Measurements from ENCODE around the gene TFPT.
"Not testable (repeated sequence)": the region's sequence is repeated elsewhere in the genome, so short reads cannot be mapped to it uniquely, and the experiment has no call there.

The TFPT gene

DNA sequence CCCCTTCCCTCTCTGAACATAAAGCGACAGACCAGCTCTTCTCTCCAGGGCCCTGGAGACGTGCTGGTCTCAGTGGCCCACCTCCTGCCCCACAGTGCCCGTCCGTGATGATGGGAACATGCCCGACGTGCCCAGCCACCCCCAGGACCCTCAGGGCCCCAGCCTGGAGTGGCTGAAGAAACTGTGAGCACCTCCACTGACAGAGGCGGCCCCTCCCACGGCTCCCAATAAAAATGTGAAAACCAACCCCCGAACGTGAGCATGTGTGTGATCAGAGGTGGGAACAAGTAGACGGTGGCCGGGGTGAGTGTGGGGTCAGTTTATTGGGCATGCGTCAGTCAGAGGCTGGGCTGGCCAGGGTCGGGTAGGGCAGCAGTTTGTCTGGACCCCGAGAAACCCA lies 8.7 kb downstream of the TFPT start:
- TF ChIP-seq, protein P1, sequence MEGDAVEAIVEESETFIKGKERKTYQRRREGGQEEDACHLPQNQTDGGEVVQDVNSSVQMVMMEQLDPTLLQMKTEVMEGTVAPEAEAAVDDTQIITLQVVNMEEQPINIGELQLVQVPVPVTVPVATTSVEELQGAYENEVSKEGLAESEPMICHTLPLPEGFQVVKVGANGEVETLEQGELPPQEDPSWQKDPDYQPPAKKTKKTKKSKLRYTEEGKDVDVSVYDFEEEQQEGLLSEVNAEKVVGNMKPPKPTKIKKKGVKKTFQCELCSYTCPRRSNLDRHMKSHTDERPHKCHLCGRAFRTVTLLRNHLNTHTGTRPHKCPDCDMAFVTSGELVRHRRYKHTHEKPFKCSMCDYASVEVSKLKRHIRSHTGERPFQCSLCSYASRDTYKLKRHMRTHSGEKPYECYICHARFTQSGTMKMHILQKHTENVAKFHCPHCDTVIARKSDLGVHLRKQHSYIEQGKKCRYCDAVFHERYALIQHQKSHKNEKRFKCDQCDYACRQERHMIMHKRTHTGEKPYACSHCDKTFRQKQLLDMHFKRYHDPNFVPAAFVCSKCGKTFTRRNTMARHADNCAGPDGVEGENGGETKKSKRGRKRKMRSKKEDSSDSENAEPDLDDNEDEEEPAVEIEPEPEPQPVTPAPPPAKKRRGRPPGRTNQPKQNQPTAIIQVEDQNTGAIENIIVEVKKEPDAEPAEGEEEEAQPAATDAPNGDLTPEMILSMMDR (IDR thresholded peaks at IDR 0.05; ENCODE audit: control insufficient read depth, insufficient read depth, low read depth, low read length, missing control alignments): no peak
- DNase-seq (ENCODE audit: low read depth): no peak

DNA sequence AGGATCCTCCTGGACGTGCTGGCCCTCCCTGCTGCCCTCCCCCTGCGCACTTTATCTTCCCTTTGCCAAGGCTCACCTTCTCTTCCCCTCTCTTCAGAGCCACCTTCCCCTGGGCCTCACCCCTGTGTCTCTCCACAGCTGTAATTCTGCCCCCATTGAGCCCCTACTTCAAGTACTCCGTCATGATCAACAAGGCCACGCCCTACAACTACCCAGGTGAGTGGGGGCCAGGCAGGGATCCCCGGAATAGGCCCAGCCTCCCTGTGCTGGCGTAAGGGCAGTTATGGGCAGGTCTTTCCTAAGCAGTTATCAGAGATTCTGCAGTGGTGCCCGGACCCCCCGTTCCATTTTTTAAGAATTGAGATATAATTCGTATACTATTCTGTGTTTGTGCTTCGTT lies 9.7 kb downstream of the TFPT start:
- TF ChIP-seq, protein P1 (IDR thresholded peaks at IDR 0.05; ENCODE audit: control insufficient read depth, insufficient read depth, low read depth, low read length, missing control alignments): no peak
- no peak for DNase-seq (ENCODE audit: low read depth)
- H3K4me3 ChIP-seq (ENCODE audit: control insufficient read depth, low read depth, low read length): no peak overlapping the region

More for the DNA sequence above, 8.7 kb downstream of the TFPT start:
- H3K4me3 ChIP-seq (ENCODE audit: control insufficient read depth, low read depth, low read length): no peak overlapping the region

DNA sequence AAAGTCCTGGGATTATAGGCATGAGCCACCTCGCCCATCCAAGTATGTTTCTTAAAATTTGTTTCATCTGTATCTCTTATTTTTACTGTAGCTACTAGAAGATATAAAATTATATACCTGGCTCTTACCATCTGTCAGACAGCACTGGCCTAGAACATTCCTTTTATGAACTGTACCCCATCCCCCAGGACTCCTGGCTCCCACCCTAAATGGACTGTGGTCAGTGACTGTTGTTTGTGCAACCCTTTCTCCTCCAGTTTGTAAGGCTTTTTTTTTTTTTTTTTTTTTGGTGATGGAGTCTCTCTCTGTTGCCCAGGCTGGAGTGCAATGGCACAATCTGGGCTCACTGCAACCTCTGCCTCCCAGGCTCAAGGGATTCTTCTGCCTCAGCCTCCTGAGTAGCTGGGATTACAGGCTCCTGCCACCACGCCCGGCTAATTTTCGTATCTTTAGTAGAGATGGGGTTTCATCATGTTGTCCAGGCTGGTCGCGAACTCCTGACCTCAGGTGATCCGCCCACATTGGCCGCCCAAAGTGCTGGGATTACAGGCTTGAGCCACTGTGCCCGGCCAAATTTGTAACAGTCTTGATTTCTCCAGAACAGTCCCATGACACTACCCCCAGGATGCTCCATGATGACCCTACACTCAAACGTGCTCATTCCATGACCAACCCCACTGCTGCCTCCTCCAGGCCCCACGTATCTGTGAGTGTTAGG lies 10.3 kb downstream of the TFPT start:
- TF ChIP-seq, protein P1 (IDR thresholded peaks at IDR 0.05; ENCODE audit: control insufficient read depth, insufficient read depth, low read depth, low read length, missing control alignments): no peak
- no peak overlapping the region for H3K4me3 ChIP-seq (ENCODE audit: control insufficient read depth, low read depth, low read length)
- DNase-seq (ENCODE audit: low read depth): no peak

DNA sequence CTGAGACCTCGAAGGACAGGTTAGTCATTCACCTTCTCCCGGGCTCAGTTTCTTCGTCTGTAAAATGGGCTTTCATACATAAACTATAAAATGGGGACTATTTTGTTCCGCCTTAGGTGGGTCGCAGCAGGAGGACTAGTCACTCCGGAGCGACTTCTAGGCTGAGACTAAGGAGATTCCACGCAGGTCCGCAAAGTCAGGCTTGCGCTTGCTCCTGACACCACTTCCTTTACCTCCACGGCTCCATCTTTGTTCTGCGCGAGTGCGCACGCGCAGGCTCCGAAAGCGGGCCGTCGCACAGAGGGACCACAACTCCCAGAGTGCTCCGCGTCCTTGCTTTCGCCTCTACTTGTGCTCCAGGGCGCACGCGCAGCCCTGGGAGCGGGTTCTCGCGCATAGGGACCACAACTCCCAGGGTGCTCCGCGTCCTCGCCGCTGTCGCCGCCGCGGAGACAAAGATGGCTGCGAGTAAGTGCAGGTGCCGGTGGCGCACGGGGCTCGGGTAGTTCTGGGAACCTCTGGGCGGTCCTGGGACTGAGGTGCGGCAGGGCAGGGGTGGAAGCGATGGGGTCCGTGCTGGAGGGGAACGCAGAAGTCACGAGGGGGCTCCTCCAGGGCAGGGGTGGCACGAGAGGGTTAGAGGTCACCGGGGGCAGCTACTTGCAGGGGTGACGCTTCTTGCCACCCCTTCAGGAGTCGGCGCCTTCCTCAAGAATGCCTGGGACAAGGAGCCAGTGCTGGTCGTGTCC lies 12.9 kb downstream of the TFPT start, which contains the start of gene NDUFA3:
Gene NDUFA3, plus strand, starts transcription at position 435 of the 749 bp plus-strand sequence. Its CDS starts 24 bp downstream, at position 459.
- peak within 1 kb of the TSS; percentile 99 for H3K4me3 ChIP-seq (ENCODE audit: control insufficient read depth, low read depth, low read length)
- DNase-seq (ENCODE audit: low read depth): peak; percentile 93

DNA sequence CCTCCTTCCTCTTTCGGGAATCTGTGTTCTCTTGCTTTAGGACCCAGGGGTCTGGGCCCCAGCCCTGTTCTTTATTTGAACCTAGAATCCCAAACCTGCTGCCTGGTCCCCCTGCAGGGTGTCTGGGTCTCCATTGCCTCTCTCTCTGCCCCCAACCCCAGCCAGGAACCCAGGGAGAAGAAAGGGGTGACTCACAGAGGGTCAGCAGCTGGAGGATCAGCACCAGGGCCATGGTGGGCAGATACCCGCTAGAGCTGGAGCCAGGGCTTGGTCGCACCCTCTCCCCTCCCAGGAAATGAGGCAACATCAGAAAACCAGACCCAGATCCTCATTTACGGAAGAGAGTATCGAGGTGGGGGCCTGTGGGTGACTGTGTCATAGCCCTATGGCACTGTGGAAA lies 14.9 kb downstream of the TFPT start, which contains the start of gene OSCAR:
Gene OSCAR, minus strand, starts transcription at position 243 of the 400 bp plus-strand sequence. Its CDS starts 11 bp downstream, at position 232.
- H3K4me3 ChIP-seq (ENCODE audit: control insufficient read depth, low read depth, low read length): no peak within 1 kb of the TSS
- TF ChIP-seq, protein P1 (IDR thresholded peaks at IDR 0.05; ENCODE audit: control insufficient read depth, insufficient read depth, low read depth, low read length, missing control alignments): no peak
- no peak for DNase-seq (ENCODE audit: low read depth)

More for the DNA sequence above, 12.9 kb downstream of the TFPT start, which contains the start of gene NDUFA3:
- TF ChIP-seq, protein P1 (IDR thresholded peaks at IDR 0.05; ENCODE audit: control insufficient read depth, insufficient read depth, low read depth, low read length, missing control alignments): no peak

DNA sequence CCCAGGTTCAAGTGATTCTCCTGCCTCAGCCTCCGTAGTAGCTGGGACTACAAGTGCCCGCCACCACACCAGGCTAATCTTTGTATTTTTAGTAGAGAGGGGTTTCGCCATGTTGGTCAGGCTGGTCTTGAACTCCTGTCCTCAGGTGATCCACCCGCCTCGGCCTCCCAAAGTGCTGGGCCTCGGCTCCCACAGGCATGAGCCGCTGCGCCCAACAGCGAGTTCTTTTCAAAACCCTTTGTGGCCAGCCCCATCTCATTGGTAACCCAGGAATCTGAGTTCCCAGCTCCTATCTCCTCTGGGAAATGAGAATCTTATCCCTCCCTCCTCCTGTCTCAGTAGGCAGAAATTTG lies 15.6 kb downstream of the TFPT start:
- H3K4me3 ChIP-seq (ENCODE audit: control insufficient read depth, low read depth, low read length): not testable (repeated sequence)

More for the DNA sequence above, 15.6 kb downstream of the TFPT start:
- not testable (repeated sequence) for DNase-seq (ENCODE audit: low read depth)
